ENCODE measurements around the gene TRIM47. TPM values are rescaled to one million over a fixed set of nuclear protein-coding genes. Genes with fewer than 3 reads are reported as not detected.

Gene TRIM47
- total and polyA plus RNA-seq, 2 of the 13 experiments (the other 11 are each of a cell fraction or from before 2014, with no cell fraction given): 33.5 to 82.0 TPM

DNA sequence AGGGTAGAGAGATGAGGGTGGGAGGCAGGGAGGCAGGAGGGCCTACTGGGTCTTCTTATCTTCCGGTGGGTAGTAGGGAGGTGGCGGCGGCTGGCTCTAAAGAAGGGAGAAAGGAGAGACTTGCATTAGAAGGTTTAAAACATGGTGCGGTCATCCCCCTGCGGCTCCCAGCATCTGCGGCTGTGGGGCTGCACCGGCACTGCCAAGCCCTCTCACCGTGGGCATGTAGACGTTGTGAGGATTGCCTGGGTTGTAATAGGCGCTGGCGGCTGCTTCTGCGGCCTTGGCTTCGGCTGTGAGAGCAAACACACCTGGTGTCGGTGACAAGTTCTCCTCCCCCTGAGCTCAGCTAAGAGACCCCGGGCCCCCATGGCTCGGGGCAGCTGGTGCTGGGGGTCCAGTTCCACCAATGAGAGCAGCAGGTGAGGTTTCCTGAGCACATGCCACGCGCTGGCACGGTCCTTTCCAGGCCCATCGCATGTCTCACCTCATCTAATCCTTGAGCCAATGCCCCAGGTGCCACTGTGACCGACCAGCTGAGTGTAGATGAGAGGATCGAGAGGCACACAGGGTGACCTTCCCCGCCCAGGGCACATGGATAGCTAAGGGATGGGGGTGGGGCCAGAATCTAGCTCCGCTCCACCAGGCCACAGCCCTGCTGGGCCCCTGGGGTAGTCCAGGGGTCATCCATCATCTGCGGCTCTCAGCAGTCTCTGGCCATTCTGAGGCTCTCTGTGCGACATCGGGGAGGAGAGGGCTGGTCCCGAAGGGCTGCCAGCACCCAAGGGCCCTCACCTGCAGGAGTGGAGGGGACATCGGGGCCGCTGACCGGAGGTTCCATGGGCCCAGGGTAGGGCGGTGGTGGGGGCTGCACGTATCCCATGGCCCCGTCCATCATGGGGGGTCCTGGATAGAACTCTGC, 31.4 kb downstream of the TRIM47 start (continued):
- TF ChIP-seq, protein P1, sequence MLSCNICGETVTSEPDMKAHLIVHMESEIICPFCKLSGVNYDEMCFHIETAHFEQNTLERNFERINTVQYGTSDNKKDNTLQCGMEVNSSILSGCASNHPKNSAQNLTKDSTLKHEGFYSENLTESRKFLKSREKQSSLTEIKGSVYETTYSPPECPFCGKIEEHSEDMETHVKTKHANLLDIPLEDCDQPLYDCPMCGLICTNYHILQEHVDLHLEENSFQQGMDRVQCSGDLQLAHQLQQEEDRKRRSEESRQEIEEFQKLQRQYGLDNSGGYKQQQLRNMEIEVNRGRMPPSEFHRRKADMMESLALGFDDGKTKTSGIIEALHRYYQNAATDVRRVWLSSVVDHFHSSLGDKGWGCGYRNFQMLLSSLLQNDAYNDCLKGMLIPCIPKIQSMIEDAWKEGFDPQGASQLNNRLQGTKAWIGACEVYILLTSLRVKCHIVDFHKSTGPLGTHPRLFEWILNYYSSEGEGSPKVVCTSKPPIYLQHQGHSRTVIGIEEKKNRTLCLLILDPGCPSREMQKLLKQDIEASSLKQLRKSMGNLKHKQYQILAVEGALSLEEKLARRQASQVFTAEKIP (CRISPR knock-in tag; IDR thresholded peaks at IDR 0.05; ENCODE audit: borderline replicate concordance): no peak
- TF ChIP-seq ZNF451 (CRISPR knock-in tag; IDR thresholded peaks at IDR 0.05) (peak; percentile 98), KDM2A (CRISPR knock-in tag; IDR thresholded peaks at IDR 0.05; ENCODE audit: borderline replicate concordance, low read depth) (peak; percentile 75; the same call in 1 of the 2 replicates), ZNF572 (CRISPR knock-in tag; IDR thresholded peaks at IDR 0.05) (peak; percentile 93; the same call in 1 of the 2 replicates), STAT5B (CRISPR knock-in tag; IDR thresholded peaks at IDR 0.05) (no peak), POLR2AphosphoS5 (IDR thresholded peaks at IDR 0.05; ENCODE audit: low read depth, low read length) (no peak), ARNT (IDR thresholded peaks at IDR 0.05) (no peak), SCMH1 (CRISPR knock-in tag; IDR thresholded peaks at IDR 0.05; ENCODE audit: borderline replicate concordance) (no peak), SP5 (CRISPR knock-in tag; IDR thresholded peaks at IDR 0.05; ENCODE audit: borderline replicate concordance, low read depth) (peak; percentile 100), TAF1 (CRISPR knock-in tag; IDR thresholded peaks at IDR 0.05) (no peak), ARHGAP35 (CRISPR knock-in tag; IDR thresholded peaks at IDR 0.05; ENCODE audit: borderline replicate concordance) (no peak; the same call in 1 of the 2 replicates), BCL6 (CRISPR knock-in tag; IDR thresholded peaks at IDR 0.05) (peak; percentile 85), TCF7L2 (IDR thresholded peaks at IDR 0.05; ENCODE audit: low read depth, low read length) (peak; percentile 56; the same call in 1 of the 2 replicates), ZNF10 (CRISPR knock-in tag; IDR thresholded peaks at IDR 0.05; ENCODE audit: borderline replicate concordance, low read depth) (no peak), ZBTB8A (CRISPR knock-in tag; IDR thresholded peaks at IDR 0.05; ENCODE audit: borderline replicate concordance, low read depth) (no peak)
- TF ChIP-seq, protein P2, sequence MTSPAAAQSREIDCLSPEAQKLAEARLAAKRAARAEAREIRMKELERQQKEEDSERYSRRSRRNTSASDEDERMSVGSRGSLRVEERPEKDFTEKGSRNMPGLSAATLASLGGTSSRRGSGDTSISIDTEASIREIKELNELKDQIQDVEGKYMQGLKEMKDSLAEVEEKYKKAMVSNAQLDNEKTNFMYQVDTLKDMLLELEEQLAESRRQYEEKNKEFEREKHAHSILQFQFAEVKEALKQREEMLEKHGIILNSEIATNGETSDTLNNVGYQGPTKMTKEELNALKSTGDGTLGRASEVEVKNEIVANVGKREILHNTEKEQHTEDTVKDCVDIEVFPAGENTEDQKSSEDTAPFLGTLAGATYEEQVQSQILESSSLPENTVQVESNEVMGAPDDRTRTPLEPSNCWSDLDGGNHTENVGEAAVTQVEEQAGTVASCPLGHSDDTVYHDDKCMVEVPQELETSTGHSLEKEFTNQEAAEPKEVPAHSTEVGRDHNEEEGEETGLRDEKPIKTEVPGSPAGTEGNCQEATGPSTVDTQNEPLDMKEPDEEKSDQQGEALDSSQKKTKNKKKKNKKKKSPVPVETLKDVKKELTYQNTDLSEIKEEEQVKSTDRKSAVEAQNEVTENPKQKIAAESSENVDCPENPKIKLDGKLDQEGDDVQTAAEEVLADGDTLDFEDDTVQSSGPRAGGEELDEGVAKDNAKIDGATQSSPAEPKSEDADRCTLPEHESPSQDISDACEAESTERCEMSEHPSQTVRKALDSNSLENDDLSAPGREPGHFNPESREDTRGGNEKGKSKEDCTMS (CRISPR knock-in tag; conservative IDR thresholded peaks at IDR 0.05): no peak
- TF ChIP-seq, protein P3, sequence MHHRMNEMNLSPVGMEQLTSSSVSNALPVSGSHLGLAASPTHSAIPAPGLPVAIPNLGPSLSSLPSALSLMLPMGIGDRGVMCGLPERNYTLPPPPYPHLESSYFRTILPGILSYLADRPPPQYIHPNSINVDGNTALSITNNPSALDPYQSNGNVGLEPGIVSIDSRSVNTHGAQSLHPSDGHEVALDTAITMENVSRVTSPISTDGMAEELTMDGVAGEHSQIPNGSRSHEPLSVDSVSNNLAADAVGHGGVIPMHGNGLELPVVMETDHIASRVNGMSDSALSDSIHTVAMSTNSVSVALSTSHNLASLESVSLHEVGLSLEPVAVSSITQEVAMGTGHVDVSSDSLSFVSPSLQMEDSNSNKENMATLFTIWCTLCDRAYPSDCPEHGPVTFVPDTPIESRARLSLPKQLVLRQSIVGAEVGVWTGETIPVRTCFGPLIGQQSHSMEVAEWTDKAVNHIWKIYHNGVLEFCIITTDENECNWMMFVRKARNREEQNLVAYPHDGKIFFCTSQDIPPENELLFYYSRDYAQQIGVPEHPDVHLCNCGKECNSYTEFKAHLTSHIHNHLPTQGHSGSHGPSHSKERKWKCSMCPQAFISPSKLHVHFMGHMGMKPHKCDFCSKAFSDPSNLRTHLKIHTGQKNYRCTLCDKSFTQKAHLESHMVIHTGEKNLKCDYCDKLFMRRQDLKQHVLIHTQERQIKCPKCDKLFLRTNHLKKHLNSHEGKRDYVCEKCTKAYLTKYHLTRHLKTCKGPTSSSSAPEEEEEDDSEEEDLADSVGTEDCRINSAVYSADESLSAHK (CRISPR knock-in tag; IDR thresholded peaks at IDR 0.05; ENCODE audit: borderline replicate concordance): no peak
- TF ChIP-seq, protein P4, sequence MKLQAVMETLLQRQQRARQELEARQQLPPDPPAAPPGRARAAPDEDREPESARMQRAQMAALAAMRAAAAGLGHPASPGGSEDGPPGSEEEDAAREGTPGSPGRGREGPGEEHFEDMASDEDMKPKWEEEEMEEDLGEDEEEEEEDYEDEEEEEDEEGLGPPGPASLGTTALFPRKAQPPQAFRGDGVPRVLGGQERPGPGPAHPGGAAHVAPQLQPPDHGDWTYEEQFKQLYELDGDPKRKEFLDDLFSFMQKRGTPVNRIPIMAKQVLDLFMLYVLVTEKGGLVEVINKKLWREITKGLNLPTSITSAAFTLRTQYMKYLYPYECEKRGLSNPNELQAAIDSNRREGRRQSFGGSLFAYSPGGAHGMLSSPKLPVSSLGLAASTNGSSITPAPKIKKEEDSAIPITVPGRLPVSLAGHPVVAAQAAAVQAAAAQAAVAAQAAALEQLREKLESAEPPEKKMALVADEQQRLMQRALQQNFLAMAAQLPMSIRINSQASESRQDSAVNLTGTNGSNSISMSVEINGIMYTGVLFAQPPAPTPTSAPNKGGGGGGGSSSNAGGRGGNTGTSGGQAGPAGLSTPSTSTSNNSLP (IDR thresholded peaks at IDR 0.05; ENCODE audit: low read depth, low read length): no peak
- TF ChIP-seq, protein P5, sequence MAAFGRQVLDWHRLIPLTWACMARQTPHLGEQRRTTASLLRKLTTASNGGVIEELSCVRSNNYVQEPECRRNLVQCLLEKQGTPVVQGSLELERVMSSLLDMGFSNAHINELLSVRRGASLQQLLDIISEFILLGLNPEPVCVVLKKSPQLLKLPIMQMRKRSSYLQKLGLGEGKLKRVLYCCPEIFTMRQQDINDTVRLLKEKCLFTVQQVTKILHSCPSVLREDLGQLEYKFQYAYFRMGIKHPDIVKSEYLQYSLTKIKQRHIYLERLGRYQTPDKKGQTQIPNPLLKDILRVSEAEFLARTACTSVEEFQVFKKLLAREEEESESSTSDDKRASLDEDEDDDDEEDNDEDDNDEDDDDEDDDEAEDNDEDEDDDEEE (CRISPR knock-in tag; IDR thresholded peaks at IDR 0.05): no peak; the same call in 1 of the 2 replicates

Data from HepG2 (cell line).